SK-N-SH (cell line): ENCODE results near the gene AGK.

Experiments used
- CTCF ChIP-seq: fragments of 200-600 bp; sonication (generic); IDR thresholded peaks from 2 replicates; pipeline ENCODE4 v1.6.1; 2017; ENCODE audit warnings: antibody characterized with exemption, mild to moderate bottlenecking, moderate library complexity
- GABPA ChIP-seq: IDR thresholded peaks from 2 replicates; pipeline ENCODE4 v1.4.0; 2012; ENCODE audit warnings: low read depth, mild to moderate bottlenecking
- GATA2 ChIP-seq: sonication (generic); formaldehyde crosslinking; IDR thresholded peaks from 2 replicates; pipeline ENCODE4 v1.5.0; 2020; ENCODE audit warnings: mild to moderate bottlenecking, missing genetic modification reagents
- IRF3 ChIP-seq: fragments of 150-350 bp; IDR thresholded peaks from 2 replicates; pipeline ENCODE4 v1.6.1; 2016; ENCODE audit warnings: mild to moderate bottlenecking, low read depth, low read length
- POLR2AphosphoS5 ChIP-seq: IDR thresholded peaks from 2 replicates; pipeline ENCODE4 v1.6.1; 2012; ENCODE audit warnings: low read depth, low read length
- TEAD4 ChIP-seq: IDR thresholded peaks from 2 replicates; pipeline ENCODE4 v1.4.0; 2012; ENCODE audit warnings: mild to moderate bottlenecking, borderline replicate concordance; ENCODE audit not compliant: insufficient read depth

DNA sequence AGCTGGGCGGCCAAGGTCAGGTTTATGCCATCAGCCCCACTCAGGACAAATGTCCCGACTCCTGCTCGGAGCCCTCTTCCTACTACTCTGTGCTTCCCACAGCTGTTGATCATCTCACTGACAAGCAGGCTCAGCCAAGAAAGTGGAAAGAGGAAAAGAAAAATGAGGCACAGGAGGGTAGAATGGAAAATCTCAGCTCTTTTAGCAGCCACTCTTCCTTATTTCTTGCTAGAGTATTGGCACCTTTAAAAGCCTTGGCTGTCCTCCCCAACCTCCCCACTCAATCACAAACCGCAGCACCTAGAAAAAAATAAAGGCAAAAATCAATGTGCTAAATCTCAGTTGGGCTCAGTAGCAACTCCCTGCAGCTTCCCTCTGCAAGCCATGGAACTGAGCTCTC, 35.3 kb upstream of the AGK start:
- TF ChIP-seq GABPA (no peak), IRF3 (no peak), CTCF (no peak), TEAD4 (no peak), GATA2 (CRISPR knock-in tag) (no peak), POLR2AphosphoS5 (no peak)
